KBM-7 (cell line): ENCODE measurements around the gene KLHL18.
A peak's percentile ranks its signal among the peaks of the same experiment; 100 is the strongest.
"Not testable (repeated sequence)": the region's sequence is repeated elsewhere in the genome, so short reads cannot be mapped to it uniquely, and the experiment has no call there.

Experiments used
- DNase-seq: peaks from one replicate; pipeline ENCODE4 v3.0.0-alpha.2; 2015
- in situ Hi-C: fragments of 300-500 bp; cut with MboI; formaldehyde crosslinking; loops from 2 replicates; pipeline ENCODE4 v1.14.3; 2020; ENCODE audit warnings: low sequenced_read_pairs, low pct_unique_long_range_greater_than_20kb, mixed read lengths

KLHL18 gene

DNA sequence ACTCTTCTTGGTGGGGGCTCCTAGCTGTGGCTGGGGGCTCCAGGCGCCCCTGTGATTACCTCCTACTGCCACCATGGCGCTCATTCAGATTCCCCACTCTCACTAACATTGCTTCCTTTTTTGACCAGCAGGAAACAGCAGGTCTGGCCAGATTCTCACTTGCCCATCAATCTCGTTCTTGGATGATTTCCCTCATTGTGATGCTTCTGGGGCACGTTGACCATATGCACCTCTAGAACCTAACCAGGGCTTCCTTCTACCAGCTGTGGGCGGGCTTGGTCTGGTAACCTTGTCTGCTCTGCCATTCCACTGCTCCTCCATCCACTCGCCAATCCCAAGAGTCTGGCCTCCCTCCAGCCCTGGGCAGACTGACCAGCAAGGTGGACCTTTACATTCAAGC is 62.2 kb downstream of the KLHL18 start:
- DNase-seq, result peak; percentile 37
- in situ Hi-C loops, result no loop called here

DNA sequence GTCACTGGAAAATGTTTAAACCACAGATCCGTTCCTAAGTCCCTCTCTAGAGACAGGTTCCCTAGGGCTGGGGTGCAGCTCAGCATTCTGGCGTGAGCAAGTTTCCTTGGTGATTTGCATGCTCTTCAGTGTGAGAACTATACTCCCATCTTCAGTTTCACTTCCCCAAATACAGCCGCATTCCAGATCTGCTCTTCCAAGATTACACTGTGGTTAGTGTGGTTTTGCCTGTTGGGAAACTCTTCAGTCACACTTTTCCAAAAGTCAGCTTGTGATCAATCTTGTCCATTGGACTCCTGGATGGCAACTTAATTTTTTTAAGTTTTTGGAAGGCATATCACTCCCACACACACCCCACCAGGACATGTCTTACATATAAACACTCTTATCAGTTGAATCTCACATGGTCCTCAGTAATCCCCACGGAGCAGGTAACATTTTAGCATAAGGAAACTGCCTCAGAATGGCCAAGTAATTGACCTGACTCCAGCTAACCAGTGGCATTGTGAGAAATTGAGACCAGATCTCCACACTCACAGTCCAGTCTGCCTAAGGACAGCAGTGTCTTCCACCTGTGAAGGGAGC is 64.6 kb downstream of the KLHL18 start:
- peak; percentile 95 for DNase-seq
- in situ Hi-C loops, result no loop called here

DNA sequence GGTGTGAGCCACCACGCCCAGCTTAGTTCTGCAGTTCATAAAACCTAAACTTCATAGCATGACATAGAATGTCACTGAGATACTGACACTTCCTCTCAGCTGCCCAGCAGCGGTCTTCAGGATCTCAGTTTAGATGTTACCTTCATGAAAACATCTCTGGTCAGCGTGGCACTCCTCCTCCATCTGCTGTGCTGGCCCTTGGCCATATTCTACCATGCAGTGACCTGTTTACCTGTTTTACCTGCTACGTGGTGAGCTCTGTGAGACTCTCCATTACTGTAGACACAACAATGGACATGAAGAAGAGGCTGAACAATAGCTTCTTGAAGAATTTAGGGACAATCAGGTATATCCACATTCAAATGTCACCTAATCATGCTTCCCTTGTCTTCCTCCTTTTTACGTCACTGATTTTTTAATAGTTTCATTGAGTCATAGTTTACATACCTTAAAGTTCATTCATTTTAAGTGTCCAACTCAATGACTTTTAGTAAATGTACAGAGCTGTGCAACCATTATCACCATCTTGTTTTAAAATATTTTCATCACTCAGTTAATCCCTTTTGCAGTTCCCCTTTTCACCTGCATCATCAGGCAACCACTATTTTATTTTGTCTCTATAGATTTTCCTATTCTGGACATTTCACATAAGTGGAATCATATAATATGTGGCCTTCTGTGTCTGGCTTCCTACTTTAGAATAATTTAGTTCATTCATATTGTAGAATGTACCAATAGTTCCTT is 65.8 kb downstream of the KLHL18 start:
- in situ Hi-C loops, result no loop called here
- no peak for DNase-seq

DNA sequence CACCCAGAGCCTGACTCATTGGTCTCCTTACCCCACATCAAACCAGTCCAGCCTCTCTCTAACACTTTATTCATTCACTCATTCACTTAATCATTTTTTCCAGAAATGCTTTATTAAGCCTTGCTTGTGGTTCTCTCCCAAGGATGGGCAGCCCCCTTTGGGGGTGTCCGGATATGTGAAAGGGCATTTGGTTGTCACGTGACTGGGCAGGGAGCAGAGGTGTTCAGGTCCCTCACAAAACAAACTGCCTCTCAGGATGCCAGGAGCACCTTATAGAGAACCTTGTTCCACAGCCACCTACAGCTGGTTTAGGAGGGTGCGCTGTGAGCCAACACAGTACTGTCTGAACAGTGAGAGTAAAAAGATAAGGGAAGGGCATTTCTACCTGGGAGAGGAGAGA is 72.3 kb downstream of the KLHL18 start:
- in situ Hi-C loops, result loop anchor here (25.0 kb wide), 1 partner anchor 643 kb away; the partner anchor contains the start of genes PRSS50 and TMIE
- no peak for DNase-seq

DNA sequence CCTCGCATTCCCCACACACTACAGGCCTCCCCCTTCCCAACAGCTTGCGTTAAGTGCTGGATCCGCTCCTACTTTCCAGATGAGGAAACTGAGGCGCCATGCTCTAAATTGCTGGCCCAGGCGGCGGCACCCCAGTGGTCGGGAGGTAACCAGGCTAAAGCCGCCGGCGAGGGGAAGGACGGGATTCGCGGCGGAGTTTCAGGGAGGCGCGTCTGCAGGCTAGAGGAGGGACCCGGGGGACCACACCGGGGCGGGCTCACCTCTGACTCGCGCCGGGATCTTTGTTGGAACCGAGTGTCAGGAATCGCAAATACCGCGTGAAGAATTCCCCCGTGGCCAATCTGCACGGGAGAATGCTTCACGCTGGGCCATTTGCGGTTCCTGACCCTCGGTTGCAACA is 73.5 kb downstream of the KLHL18 start:
- in situ Hi-C loops, result loop anchor here (25.0 kb wide), 1 partner anchor 644 kb away; the partner anchor contains the start of genes PRSS50 and TMIE
- DNase-seq, result no peak

DNA sequence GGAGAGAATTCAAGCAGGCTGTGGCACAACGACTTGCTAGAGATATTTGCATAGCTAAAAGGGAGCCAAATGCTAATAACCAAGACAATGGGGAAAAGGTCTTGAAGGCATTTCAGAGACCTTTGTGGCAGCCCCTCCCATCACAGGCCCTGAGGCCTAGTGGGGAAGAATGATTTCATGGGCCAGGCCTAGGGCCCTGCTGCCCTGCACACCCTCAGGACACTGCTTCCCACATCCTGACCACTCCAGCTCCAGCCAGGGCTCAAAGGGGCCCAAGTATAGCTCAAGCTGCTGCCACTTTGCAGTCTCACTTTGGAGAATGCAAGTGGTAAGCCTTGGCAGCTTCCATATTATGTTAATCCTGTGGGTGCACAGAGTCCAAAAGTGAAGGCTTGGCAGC is 76.6 kb downstream of the KLHL18 start:
- in situ Hi-C loops, result loop anchor here (25.0 kb wide), 1 partner anchor 647 kb away; the partner anchor contains the start of genes PRSS50 and TMIE

DNA sequence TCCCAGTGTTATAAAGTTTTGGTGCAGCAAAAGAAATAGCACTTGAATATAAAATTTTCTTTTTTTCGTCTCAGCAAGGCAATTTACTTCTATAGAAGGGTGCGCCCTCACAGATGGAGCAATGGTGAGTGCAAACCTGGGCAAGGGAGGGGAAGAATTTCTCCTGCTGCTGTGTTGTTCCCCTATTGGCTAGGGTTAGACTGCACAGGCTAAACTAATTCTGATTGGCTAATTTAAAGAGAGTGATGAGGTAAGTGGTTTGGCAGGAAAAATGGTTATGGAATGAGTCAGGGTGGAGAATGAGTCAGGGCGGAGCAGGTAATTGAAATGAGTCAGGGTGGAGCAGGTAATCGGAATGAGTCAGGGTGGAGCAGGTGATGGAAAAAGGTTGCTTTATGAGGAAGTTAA is 77.4 kb downstream of the KLHL18 start:
- in situ Hi-C loops, result loop anchor here (25.0 kb wide), 1 partner anchor 648 kb away; the partner anchor contains the start of genes PRSS50 and TMIE

More for the DNA sequence above, 76.6 kb downstream of the KLHL18 start:
- DNase-seq, result no peak

DNA sequence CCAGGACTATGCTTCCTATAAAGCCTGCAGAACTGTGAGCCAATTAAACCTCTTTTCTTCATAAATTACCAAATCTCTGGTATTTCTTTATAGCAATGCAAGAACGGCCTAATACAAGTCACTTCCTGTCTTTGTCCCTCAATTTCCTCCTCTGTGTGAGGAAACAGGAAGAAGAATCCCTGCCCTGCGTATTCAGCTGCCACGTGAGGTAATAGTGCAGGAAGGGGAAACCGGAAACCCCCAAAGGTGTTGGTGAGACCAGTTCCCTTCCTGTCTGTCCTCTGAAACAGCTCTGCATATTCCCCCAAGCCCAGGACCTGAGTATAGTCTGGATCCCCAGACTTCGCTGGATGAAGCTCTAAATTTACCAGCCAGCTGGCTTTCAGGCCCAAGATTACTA is 80.0 kb downstream of the KLHL18 start:
- peak; percentile 47 for DNase-seq
- in situ Hi-C loops, result loop anchor here (25.0 kb wide), 1 partner anchor 650 kb away; the partner anchor contains the start of genes PRSS50 and TMIE

More for the DNA sequence above, 77.4 kb downstream of the KLHL18 start:
- not testable (repeated sequence) for DNase-seq

DNA sequence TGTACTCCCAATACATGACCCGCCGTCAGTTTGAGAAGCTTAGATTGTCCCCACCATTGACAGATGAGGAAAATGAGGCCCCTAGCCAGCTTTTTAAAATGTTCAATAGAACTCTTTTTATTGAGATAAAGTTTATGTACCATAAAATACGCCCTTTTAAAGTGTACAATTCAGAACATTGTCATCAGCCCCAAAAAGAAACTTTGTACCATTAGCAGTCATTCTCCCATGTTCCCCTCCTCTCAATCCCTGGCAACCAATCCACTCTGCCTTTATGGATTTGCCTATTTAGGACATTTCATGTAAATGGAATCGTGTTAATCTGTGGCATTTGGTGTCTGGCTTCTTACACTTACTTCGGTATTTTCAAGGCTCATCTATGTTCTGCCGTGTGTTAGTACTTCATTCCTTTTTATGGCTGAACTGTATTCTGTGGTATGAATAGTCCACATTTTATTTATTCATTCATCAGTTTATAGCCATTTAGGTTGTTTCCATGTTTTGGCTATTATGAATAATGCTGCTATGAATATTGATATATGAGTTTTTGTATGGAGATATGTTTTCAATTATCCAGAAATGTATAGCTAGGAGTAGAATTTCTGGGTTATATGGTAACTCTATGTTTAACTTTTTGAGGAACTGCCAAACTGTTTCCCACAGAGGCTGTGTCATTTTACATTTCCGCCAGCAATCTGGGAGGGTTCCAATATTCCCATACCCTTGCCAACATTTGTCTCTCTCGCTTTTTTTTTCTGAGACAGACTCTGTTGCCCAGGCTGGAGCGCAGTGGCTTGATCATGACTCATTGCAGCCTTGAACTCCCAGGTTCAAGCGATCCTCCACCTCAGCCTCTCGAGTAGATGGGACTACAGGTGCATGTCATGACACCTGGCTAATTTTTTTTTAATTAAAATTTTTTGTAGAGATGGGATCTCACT is 82.7 kb downstream of the KLHL18 start:
- in situ Hi-C loops, result loop anchor here (25.0 kb wide), 1 partner anchor 653 kb away; the partner anchor contains the start of genes PRSS50 and TMIE
- peak; percentile 42 for DNase-seq

DNA sequence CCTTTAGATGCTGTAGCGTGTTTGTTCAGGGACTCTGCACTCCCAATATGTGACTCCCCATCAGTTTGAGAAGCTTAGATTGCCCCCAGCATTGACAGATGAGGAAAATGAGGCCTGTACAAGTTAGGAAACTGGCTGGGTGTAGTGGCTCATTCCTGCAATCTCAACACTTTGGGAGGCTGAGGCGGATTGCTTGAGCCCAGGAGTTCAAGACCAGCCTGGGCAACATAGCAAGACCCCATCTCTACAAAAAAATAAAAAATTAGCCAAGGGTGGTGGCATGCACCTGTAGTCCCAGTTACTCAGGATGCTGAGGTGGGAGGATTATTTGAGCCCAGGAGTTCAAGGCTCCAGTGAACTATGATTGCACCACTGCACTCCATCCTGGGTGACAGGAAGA is 84.1 kb downstream of the KLHL18 start:
- in situ Hi-C loops, result loop anchor here (25.0 kb wide), 1 partner anchor 655 kb away; the partner anchor contains the start of genes PRSS50 and TMIE
- DNase-seq, result no peak

DNA sequence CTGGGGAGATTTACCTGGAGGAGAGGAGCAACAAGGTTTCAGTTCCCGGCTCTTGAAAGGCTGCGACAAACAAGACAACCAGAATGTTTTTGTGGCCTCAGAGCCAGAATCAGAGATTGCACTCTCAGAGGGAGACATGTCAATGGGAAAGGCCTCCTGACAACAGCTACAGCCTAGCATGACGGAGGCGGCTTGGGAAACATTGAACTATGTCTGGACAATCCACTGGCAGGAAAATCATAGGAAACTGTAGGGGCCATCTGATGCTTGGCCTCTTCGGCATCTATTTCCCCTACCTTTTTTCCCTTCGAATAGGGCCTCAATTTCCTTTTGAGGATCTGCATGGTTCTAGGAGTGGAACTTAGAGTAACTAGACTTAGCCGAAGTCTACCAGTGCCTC is 84.9 kb downstream of the KLHL18 start:
- DNase-seq, result no peak
- in situ Hi-C loops, result loop anchor here (25.0 kb wide), 1 partner anchor 655 kb away; the partner anchor contains the start of genes PRSS50 and TMIE

DNA sequence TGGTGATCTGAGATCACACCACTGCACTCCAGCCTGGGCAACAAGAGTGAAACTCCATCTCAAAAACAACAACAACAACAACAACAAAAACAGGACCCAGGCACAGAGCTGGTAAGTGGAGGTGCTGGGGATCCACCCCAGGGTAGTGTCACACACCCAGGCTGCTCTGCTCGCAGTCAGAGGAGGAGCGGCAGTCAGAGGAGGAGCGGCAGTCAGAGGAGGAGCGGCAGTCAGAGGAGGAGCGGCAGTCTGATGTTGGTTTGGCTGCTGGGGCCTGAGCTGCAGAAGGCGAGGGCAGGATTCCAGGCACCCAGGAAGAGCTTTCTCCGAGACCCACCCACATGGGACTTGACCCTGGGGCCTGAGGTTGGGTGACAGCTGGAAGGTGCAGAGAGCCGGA is 87.3 kb downstream of the KLHL18 start:
- in situ Hi-C loops, result loop anchor here (25.0 kb wide), 1 partner anchor 658 kb away; the partner anchor contains the start of genes PRSS50 and TMIE
- not testable (repeated sequence) for DNase-seq

DNA sequence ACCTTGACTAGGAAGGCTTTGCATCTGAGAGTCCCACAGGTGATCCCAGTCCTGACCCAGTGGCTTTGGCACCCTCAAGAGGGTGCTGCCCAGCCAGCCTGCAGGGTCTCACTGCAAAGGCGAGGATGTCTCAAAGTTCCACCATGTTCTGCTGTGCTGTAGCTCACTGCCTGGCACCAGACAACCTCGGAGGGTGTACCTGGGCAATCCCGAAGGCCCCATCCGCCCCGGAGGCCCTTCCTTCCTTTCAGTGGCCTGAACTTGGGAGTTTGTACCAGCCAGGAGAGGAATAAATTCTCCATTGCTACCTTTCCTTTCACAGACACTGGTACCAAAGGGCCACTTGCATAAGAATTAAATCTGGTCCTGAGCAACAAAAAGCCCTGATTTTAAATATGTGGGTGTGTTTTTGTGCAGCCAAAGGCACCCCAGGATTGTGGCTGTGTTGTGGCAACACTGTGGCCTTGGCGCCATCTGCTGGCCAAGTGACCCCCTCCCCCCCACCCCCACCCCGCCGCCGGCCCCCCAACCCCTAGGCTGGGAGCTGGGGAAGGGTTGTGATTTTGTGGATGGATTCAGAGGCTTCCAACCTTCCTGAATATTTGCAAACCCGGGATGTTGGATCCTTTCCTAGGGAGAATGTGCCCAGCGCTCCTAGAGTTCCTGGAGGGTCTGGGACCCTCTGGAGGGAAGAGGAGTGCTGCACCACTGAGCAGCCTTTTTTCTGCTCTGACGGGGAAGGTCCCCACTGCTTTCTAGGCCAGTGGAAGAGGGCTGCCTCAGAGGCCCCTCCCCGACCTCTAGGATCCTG is 88.3 kb downstream of the KLHL18 start:
- in situ Hi-C loops, result loop anchor here (25.0 kb wide), 1 partner anchor 659 kb away; the partner anchor contains the start of genes PRSS50 and TMIE
- no peak for DNase-seq

DNA sequence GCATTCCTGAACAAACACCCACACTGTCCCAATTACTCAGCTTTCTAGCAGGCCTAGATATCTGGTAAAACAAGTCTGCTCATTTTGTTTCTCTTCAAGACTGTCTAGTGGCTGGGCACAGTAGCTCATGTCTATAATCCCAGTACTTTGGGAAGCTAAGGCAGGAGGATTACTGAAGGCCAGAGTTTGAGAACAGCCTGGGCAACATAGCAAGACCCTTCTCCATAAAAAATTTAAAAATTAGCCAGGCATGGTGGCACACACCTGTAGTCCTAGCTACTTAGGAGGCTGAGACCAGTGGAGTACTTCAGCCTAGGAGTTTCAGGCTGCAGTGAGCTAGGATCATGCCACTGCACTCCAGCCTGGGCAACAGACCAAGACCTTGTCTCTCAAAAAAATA is 91.8 kb downstream of the KLHL18 start:
- in situ Hi-C loops, result loop anchor here (25.0 kb wide), 1 partner anchor 662 kb away; the partner anchor contains the start of genes PRSS50 and TMIE
- DNase-seq, result no peak

DNA sequence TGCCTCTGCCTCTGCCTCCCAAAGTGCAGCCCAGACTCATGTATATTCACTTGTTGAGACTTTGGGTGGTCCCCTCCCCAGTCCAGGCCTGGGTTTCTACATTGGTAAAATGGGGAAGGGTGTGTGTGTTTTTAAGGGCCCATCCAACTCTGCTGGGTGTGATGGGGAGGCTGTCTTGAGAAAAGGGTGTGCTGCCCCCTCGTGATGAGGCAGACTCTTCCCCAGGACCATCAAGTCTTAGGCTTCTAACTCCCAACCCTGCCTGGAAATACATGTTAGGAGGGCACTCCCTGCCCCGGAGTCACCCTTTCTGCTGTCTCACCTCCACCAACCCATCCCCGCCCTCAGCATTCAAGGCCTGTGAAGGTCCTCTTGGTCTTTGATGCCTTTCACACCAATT is 93.6 kb downstream of the KLHL18 start:
- in situ Hi-C loops, result no loop called here

DNA sequence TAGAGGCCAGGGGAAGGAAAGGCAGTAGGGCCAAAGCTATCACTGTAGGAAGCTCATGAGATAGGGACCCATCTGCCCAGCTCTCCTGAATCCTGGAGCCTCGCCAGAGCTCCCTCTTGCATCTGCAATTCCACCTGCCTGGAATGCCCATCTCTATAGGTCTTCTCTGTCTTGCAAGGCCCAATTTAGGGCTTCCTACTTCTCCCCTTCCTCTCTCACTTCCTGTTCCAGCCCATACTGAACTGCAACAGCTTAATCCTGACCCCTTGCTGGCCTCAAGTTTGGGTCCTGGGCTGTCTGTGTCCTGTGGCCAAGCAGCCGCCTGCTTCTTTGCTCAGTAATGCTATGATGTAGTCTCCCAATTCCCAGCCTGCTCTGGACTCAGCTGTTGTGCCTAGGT is 94.4 kb downstream of the KLHL18 start:
- DNase-seq, result no peak
- in situ Hi-C loops, result no loop called here

More for the DNA sequence above, 93.6 kb downstream of the KLHL18 start:
- no peak for DNase-seq

DNA sequence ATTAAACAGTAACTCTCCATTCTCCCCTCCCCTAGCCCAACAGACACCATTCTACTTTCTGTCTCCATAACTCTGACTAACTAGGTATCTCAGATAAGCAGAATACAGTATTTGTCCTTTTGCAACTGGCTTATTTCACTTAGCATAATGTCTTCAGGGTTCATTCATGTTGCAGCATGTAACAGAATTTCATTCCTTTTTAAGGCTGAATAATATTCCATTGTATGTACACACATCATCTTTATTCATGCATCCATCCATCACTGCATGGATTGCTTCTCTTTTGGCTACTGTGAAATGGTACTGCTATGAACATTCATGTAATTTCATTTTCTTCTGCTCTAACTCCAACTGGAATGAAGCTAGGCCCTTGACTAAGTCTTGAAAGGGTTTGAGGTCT is 96.1 kb downstream of the KLHL18 start:
- no peak for DNase-seq
- in situ Hi-C loops, result no loop called here

DNA sequence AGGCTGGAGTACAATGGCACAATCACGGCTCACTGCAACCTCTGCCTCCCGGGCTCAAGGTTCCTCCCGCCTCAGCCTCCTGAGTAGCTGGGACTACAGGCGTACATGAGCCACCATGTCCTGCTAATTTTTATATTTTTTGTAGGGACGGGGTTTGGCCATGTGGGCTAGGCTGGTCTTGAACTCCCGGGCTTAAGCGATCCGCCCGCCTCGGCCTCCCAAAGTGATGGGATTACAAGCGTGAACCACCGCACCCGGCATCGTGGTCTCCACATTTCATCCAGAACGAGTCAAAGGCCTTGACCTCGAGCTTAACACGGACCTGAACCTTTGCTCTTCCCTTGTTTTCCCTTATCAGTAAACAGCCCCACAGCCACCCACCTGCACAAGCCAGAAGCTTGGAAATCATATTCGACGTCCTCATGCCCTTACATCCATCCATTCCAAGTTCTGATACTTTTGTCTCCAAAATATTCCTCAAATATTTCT is 96.7 kb downstream of the KLHL18 start:
- no peak for DNase-seq
- in situ Hi-C loops, result no loop called here
